Loucy (cell line): ENCODE results near the gene SDC3.

Experiments used
- H2AFZ ChIP-seq: fragments of 200-600 bp; sonication (generic); 2 replicates; pipeline ENCODE4 v1.6.0; 2016; ENCODE audit warnings: antibody characterized with exemption, mild to moderate bottlenecking, low read length, moderate library complexity
- H3F3A ChIP-seq: fragments of 200-600 bp; 2 replicates; pipeline ENCODE4 v1.6.0; 2016; ENCODE audit warnings: antibody characterized with exemption, low read depth, mild to moderate bottlenecking
- H3K27me3 ChIP-seq: fragments of 200-600 bp; sonication (generic); 2 replicates; pipeline ENCODE4 v1.6.1; 2014; ENCODE audit warnings: low read length, mild to moderate bottlenecking; ENCODE audit not compliant: insufficient read depth, poor library complexity, severe bottlenecking
- H3K36me3 ChIP-seq: fragments of 200-600 bp; sonication (generic); 2 replicates; pipeline ENCODE4 v1.6.1; 2016; ENCODE audit warnings: low read length; ENCODE audit not compliant: insufficient read depth
- H3K4me1 ChIP-seq: fragments of 200-600 bp; sonication (generic); 2 replicates; pipeline ENCODE4 v1.5.1; 2014; ENCODE audit warnings: low read length, mild to moderate bottlenecking; ENCODE audit not compliant: insufficient read depth, poor library complexity, severe bottlenecking
- H3K4me2 ChIP-seq: fragments of 200-600 bp; sonication (generic); 2 replicates; pipeline ENCODE4 v1.6.0; 2014; ENCODE audit warnings: antibody characterized with exemption, low read length, low read depth, mild to moderate bottlenecking; ENCODE audit not compliant: poor library complexity, severe bottlenecking
- H3K4me3 ChIP-seq: fragments of 200-600 bp; sonication (generic); 2 replicates; pipeline ENCODE4 v1.5.1; 2014; ENCODE audit warnings: low read length, mild to moderate bottlenecking, mixed read lengths; ENCODE audit not compliant: poor library complexity, severe bottlenecking
- H3K79me2 ChIP-seq: fragments of 200-600 bp; sonication (generic); 2 replicates; pipeline ENCODE4 v1.6.1; 2014; ENCODE audit warnings: low read length; ENCODE audit not compliant: insufficient read depth
- H3K9ac ChIP-seq: fragments of 200-600 bp; sonication (generic); 2 replicates; pipeline ENCODE4 v1.6.0; 2014; ENCODE audit warnings: mild to moderate bottlenecking, low read depth, low read length, moderate library complexity; ENCODE audit not compliant: poor library complexity, severe bottlenecking
- H3K9me2 ChIP-seq: fragments of 200-600 bp; sonication (generic); replicated peaks from 2 replicates; pipeline ENCODE4 v1.6.1; 2016; ENCODE audit warnings: low read depth, low read length, mixed read lengths
- H3K9me3 ChIP-seq: fragments of 200-600 bp; sonication (generic); 2 replicates; pipeline ENCODE4 v1.6.1; 2014; ENCODE audit warnings: mild to moderate bottlenecking, antibody characterized with exemption, low read length, low read depth; ENCODE audit not compliant: insufficient read depth
- H4K20me1 ChIP-seq: fragments of 200-600 bp; sonication (generic); 2 replicates; pipeline ENCODE4 v1.6.0; 2014; ENCODE audit warnings: antibody characterized with exemption, low read length, mild to moderate bottlenecking; ENCODE audit not compliant: insufficient read depth, poor library complexity, severe bottlenecking
- EZH2phosphoT487 ChIP-seq: fragments of 200-600 bp; IDR thresholded peaks from 2 replicates; pipeline ENCODE4 v1.6.1; 2018; ENCODE audit warnings: antibody characterized with exemption, mild to moderate bottlenecking, moderate library complexity, borderline replicate concordance
- TF ChIP-seq, protein P1 (sequence below): fragments of 200-600 bp; sonication (generic); conservative IDR thresholded peaks from 2 replicates; pipeline ENCODE4 v1.5.1; 2014; ENCODE audit warnings: mild to moderate bottlenecking, antibody characterized with exemption, low read length

SDC3 gene

DNA sequence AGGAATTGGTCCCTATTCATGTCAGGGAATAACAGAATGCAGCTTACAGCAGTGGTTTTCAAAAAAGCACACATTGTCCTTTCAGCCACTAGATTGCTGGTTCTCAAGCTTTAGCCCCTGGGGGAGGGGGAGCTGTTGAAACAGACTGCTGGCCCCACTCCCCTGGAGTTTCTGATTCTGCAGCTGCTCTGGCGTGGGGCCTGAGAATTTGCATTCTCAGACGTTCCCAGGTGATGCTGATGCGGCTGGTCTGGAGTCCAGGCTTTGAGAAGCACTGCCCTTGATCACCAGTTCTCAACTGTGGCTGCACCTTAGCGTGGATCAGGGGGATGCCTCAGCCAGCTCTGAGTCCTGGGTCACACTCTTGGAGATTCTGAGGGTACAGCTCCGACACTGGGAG is 88.3 kb downstream of the SDC3 start:
- Histone ChIP-seq H3K9ac (no peak overlapping the region), H3K9me3 (no peaks in the 10 kb centered on the region), H3K4me2 (no peak overlapping the region), H3K79me2 (no peaks in the 10 kb centered on the region), H3K9me2 (no peaks in the 10 kb centered on the region), H3K4me3 (no peak overlapping the region), H3K27me3 (peaks cover 8% of the 10 kb centered on the region), H2AFZ (no peak overlapping the region), H3F3A (no peaks in the 10 kb centered on the region), H3K36me3 (no peaks in the 10 kb centered on the region), H4K20me1 (no peaks in the 10 kb centered on the region), H3K4me1 (peaks cover 12% of the 10 kb centered on the region)
- TF ChIP-seq, protein P1, sequence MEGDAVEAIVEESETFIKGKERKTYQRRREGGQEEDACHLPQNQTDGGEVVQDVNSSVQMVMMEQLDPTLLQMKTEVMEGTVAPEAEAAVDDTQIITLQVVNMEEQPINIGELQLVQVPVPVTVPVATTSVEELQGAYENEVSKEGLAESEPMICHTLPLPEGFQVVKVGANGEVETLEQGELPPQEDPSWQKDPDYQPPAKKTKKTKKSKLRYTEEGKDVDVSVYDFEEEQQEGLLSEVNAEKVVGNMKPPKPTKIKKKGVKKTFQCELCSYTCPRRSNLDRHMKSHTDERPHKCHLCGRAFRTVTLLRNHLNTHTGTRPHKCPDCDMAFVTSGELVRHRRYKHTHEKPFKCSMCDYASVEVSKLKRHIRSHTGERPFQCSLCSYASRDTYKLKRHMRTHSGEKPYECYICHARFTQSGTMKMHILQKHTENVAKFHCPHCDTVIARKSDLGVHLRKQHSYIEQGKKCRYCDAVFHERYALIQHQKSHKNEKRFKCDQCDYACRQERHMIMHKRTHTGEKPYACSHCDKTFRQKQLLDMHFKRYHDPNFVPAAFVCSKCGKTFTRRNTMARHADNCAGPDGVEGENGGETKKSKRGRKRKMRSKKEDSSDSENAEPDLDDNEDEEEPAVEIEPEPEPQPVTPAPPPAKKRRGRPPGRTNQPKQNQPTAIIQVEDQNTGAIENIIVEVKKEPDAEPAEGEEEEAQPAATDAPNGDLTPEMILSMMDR, result no peak
- TF ChIP-seq EZH2phosphoT487, result no peak
